GM12878 (cell line): ENCODE results near the gene OR2T2.
"Not testable (repeated sequence)": the region's sequence is repeated elsewhere in the genome, so short reads cannot be mapped to it uniquely, and the experiment has no call there.

Experiments
- BCLAF1 ChIP-seq: fragments of 450-650 bp; IDR thresholded peaks from 2 replicates; pipeline ENCODE4 v1.6.1; 2017; ENCODE audit warnings: antibody characterized with exemption, mild to moderate bottlenecking, moderate library complexity
- CTCF ChIP-seq, 3 experiments: IDR thresholded peaks in 2 of 3; conservative IDR thresholded peaks in 1 of 3; 2 replicates each; pipeline ENCODE4 v1.5.1; 2011; ENCODE audit warnings: low read depth in 3 of 3, low read length in 3 of 3, mild to moderate bottlenecking in 3 of 3, control low read depth in 2 of 3, moderate library complexity in 2 of 3, inconsistent platforms in 1 of 3, mixed read lengths in 1 of 3; ENCODE audit not compliant: control insufficient read depth in 2 of 3, insufficient read depth in 1 of 3; ENCODE audit errors: extremely low read depth in 1 of 3
- ESRRA ChIP-seq: IDR thresholded peaks from 2 replicates; pipeline ENCODE4 v1.6.1; 2012; ENCODE audit warnings: mild to moderate bottlenecking, low read length, improper control_type of control experiment
- ETV6 ChIP-seq, 2 experiments: fragments of 450-650 bp in 1 of 2; IDR thresholded peaks in 1 of 2; conservative IDR thresholded peaks in 1 of 2; 2 replicates each; pipeline ENCODE4 v1.6.1; 2014; ENCODE audit warnings: antibody characterized with exemption in 1 of 2, borderline replicate concordance in 1 of 2, low read depth in 1 of 2, mild to moderate bottlenecking in 1 of 2, moderate library complexity in 1 of 2
- EZH2 ChIP-seq: IDR thresholded peaks from 2 replicates; pipeline ENCODE4 v1.6.1; 2012; ENCODE audit warnings: low read depth, mild to moderate bottlenecking, control low read depth, inconsistent platforms, low read length, borderline replicate concordance; ENCODE audit not compliant: control insufficient read depth
- HDAC2 ChIP-seq: fragments of 200-600 bp; sonication (generic); IDR thresholded peaks from 2 replicates; pipeline ENCODE4 v1.6.1; 2017
- POLR2A ChIP-seq: IDR thresholded peaks from 2 replicates; pipeline ENCODE4 v1.6.1; 2011; ENCODE audit warnings: low read depth, mild to moderate bottlenecking, low read length
- RAD21 ChIP-seq: IDR thresholded peaks from 2 replicates; pipeline ENCODE4 v1.6.1; 2011; ENCODE audit warnings: mild to moderate bottlenecking, low read depth, low read length, moderate library complexity; ENCODE audit not compliant: insufficient read depth
- TCF7 ChIP-seq: IDR thresholded peaks from 2 replicates; pipeline ENCODE4 v1.6.1; 2014; ENCODE audit warnings: antibody characterized with exemption, borderline replicate concordance

GRCh38 chr1:248456635-248457034, 11.2 kb downstream of the OR2T2 start:
- TF ChIP-seq EZH2; CTCF (IDR thresholded peaks at IDR 0.05 in 2 of 3, conservative IDR thresholded peaks at IDR 0.05 in 1 of 3; ENCODE audit: control insufficient read depth in 2 of 3, extremely low read depth in 1 of 3, insufficient read depth in 1 of 3, low read depth in 3 of 3, low read length in 3 of 3); ETV6 (conservative IDR thresholded peaks at IDR 0.05 in 1 of 2, IDR thresholded peaks at IDR 0.05 in 1 of 2; ENCODE audit: borderline replicate concordance in 1 of 2, low read depth in 1 of 2); TCF7; BCLAF1; RAD21; HDAC2; POLR2A; ESRRA: not testable (repeated sequence)
